Measurements from ENCODE around the gene SIRT2.
"Not testable (repeated sequence)": the region's sequence is repeated elsewhere in the genome, so short reads cannot be mapped to it uniquely, and the experiment has no call there.

Gene SIRT2

DNA sequence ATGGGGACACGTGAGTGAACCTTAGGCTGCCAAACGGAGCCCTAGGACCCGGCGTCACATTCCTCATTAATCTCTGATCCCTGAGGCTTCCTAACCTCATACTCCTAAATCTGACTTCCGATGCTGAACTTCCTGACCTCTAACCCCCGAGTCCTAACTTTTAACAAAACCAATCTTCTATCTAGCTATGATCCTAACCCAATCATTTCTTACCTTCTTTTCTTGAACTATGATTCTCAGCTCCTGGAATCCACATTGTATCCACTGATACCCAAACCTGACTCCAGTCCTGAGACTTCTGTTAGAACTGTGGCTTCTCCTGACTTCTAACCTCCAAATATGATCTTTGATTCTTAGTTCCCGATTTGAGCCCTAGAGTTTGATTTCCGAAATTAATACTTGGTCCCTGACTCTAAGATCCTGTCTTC is 798 bp upstream of the SIRT2 start:
- H3K9me3 Mint-ChIP-seq, result no peaks in the 10 kb centered on the region
- H3K4me3 Mint-ChIP-seq, result peak overlapping the region; percentile 91 to 96
- peaks cover 36 to 42% of the 10 kb centered on the region in 2 donors for H3K4me1 Mint-ChIP-seq (ENCODE audit: low read depth in 2 of 2)
- no peak for ATAC-seq (replicated peaks)
- H3K27ac Mint-ChIP-seq, result peak overlapping the region; percentile 99 to 100
- DNase-seq, result no peak
- peaks cover 32% of the 10 kb centered on the region for H3K36me3 Mint-ChIP-seq (ENCODE audit: insufficient read depth)
- H3K27me3 Mint-ChIP-seq, result no peaks in the 10 kb centered on the region

DNA sequence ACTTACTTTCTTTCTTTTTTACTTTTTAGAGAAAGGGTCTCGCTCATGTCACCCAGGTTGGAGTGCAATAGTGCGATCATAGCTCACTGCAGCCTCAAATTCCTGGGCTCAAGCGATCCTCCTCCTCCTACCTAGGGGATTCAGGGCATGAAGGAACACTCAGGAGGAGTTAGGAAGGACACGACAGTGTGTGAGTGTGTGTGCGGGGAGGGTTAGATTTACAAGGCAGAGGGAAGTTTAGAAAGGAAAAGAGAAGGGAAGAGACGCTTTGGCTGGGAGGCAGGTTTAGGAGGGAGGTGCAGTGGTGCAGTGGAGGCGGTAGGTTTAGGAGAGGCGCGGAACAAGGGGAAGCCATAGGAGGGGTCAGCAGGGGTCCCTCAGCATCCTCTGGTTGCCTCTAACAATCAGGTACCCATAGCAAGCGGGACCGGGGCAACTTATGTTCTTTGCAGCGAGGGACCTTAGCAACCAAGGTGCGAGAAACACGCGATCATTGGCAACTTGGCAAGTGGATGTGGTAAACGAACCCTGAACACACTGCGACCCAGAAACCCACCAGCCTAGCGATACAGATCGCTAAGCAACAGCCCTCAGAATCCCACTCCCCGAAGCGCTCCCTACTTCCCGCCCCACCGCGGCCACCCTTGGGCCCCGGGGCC is 501 bp downstream of the SIRT2 start:
- no peaks in the 10 kb centered on the region for H3K9me3 Mint-ChIP-seq
- no peaks in the 10 kb centered on the region for H3K27me3 Mint-ChIP-seq
- peak in 1 of 3 experiments; percentile 75 for DNase-seq
- peak overlapping the region; percentile 99 to 100 for H3K27ac Mint-ChIP-seq
- peaks cover 28% of the 10 kb centered on the region for H3K36me3 Mint-ChIP-seq (ENCODE audit: insufficient read depth)
- H3K4me1 Mint-ChIP-seq (ENCODE audit: low read depth in 2 of 2), result peaks cover 36 to 41% of the 10 kb centered on the region in 2 donors
- ATAC-seq (replicated peaks), result peak; percentile 53
- H3K4me3 Mint-ChIP-seq, result peak overlapping the region; percentile 91 to 96

DNA sequence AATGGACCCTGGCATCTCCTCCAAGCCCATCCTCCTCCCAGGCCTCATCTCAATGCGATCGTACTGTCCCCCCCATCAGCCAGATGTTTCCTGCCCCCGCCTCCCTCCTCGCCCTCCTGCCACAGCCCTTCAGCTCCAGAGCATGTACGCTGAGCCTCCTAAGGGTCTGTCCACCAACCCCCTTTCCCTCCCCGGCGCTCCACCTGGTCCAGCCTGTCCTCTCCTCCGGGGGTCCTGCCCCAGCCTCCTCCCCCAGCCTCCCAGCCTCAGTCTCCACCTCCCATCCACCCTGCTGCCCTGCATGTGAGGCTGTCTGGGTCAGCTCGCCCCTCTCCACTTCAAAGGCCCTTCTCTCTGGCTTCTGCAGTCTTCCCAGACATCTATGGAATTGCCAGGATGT is 4.5 kb downstream of the SIRT2 start:
- Mint-ChIP-seq H3K9me3 (no peaks in the 10 kb centered on the region), H3K27ac (peak overlapping the region; percentile 13 to 74), H3K4me3 (no peak overlapping the region), H3K4me1 (ENCODE audit: low read depth in 2 of 2) (peaks cover 27 to 28% of the 10 kb centered on the region in 2 donors), H3K36me3 (ENCODE audit: insufficient read depth) (peaks cover 45% of the 10 kb centered on the region), H3K27me3 (no peaks in the 10 kb centered on the region)
- DNase-seq (no peak), ATAC-seq (replicated peaks) (no peak)

DNA sequence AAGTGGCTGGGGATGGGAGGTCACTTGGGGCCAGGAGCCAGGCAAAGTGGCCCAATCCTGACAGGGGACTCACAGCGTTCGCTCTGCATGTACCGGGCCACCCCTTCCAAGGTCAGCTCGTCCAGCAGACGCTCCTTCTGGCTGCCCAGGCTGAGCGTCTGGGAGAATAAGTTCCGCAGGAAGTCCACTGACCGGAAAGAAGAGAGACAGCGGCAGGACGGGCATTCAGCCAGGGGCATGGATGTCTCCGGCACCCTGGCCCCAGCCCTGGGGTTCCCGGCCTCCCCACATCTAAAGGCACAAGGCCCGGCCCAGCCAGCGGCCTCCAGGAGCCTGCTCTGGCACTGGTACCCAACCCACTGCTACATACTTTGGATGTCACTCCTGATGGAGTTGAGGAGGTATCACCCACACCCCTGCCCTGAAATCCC is 6.1 kb downstream of the SIRT2 start:
- no peaks in the 10 kb centered on the region for H3K27me3 Mint-ChIP-seq
- ATAC-seq (replicated peaks), result no peak
- peaks cover 19 to 21% of the 10 kb centered on the region in 2 donors for H3K4me1 Mint-ChIP-seq (ENCODE audit: low read depth in 2 of 2)
- no peak for DNase-seq
- H3K9me3 Mint-ChIP-seq, result no peaks in the 10 kb centered on the region
- H3K36me3 Mint-ChIP-seq (ENCODE audit: insufficient read depth), result peaks cover 42% of the 10 kb centered on the region
- H3K4me3 Mint-ChIP-seq, result no peak overlapping the region
- H3K27ac Mint-ChIP-seq, result peak overlapping the region in 1 of 2 donors; percentile 59

DNA sequence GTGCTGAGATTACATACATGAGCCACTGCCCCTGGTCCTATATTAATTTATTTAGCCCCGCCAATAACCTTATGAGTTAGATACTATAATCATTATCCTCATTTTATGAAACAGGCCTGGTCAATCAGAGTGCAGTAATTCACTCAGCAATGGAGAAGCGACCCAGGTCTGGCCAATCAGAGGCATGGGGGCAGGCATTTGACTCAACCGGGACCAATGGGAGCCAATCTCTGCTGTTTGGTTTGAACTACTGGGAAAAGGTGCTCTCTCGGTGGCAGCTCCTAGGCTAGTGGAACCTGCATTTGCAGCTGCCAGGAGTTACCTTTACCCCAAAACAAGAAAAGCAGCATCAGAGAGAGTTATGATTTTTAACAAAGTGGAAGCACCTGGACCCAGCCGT is 6.6 kb downstream of the SIRT2 start:
- Mint-ChIP-seq H3K27me3 (no peaks in the 10 kb centered on the region), H3K4me3 (no peak overlapping the region), H3K4me1 (ENCODE audit: low read depth in 2 of 2) (peaks cover 15 to 16% of the 10 kb centered on the region in 2 donors), H3K9me3 (no peaks in the 10 kb centered on the region), H3K27ac (peak overlapping the region in 1 of 2 donors; percentile 59), H3K36me3 (ENCODE audit: insufficient read depth) (peaks cover 46% of the 10 kb centered on the region)
- no peak for ATAC-seq (replicated peaks)
- no peak for DNase-seq

DNA sequence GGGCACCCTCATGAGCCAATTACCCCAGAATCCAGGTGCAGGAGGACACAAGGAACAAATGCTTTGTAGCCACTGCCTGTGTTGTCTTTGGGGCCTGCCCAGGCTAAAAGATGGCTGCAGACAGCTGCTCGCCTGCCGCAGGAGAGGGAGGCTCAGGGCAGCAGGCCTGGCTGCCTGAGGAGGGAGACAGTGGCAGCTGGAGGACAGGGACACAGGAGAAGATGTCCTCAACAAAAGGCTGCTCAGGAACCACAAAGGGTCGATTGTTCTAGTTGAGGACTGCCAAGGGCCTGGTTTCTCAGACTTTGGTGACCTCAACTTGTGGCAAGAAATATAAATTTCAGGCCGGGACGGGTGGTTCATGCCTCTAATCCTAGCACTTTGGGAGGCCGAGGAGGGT is 7.6 kb downstream of the SIRT2 start:
- Mint-ChIP-seq H3K4me1 (ENCODE audit: low read depth in 2 of 2) (peaks cover 8 to 12% of the 10 kb centered on the region in 2 donors), H3K27ac (no peak overlapping the region), H3K27me3 (no peaks in the 10 kb centered on the region), H3K9me3 (no peaks in the 10 kb centered on the region), H3K4me3 (no peak overlapping the region), H3K36me3 (ENCODE audit: insufficient read depth) (peaks cover 52% of the 10 kb centered on the region)
- ATAC-seq (replicated peaks) (no peak), DNase-seq (no peak)

DNA sequence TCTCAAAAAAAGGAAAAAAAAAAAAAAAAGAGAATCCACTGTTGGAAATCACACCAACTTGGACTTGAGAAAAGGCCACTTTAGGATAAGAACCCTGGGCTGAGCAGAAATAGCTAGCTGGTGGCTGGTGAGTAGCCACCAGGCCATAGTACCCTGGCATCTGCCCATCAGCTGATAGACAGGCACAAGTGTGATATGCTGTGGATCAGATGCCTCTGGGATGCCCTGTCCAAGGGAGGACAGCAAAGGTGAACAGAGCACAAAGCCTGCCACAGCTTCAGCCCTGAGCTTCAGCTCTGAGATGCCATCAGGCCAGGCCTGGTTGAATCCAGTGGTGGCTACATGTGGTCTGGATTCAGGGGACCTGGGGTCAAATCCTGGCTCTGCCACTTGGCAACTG is 8.7 kb downstream of the SIRT2 start:
- ATAC-seq (replicated peaks), result no peak
- peak overlapping the region in 1 of 2 donors; percentile 4 for H3K27ac Mint-ChIP-seq
- H3K4me1 Mint-ChIP-seq (ENCODE audit: low read depth in 2 of 2), result peaks cover 5 to 10% of the 10 kb centered on the region in 2 donors

DNA sequence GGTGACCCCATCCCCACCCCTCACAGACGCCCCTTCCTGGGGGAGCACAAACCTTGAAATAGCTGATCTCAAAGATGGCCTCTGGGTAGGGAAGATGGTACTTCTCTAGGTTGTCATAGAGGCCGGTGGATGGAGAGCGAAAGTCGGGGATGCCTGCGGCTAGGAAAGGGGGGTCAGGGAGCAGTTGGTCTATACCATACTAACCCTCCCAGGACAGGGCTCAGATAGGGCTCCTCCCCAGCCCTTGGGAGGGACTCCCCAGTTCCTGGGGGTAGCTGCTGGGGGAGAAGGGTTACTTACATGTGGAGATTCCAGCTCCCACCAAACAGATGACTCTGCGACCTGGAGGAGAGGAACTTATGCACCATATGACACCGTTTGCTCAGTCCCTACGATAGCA is 9.6 kb downstream of the SIRT2 start:
- H3K27me3 Mint-ChIP-seq, result no peaks in the 10 kb centered on the region
- ATAC-seq (replicated peaks) (no peak), DNase-seq (no peak)
- peaks cover 61% of the 10 kb centered on the region for H3K36me3 Mint-ChIP-seq (ENCODE audit: insufficient read depth)
- H3K27ac Mint-ChIP-seq, result no peak overlapping the region
- H3K4me3 Mint-ChIP-seq, result no peak overlapping the region
- H3K9me3 Mint-ChIP-seq, result no peaks in the 10 kb centered on the region
- peaks cover 4 to 5% of the 10 kb centered on the region in 2 donors for H3K4me1 Mint-ChIP-seq (ENCODE audit: low read depth in 2 of 2)

More for the DNA sequence above, 8.7 kb downstream of the SIRT2 start:
- no peaks in the 10 kb centered on the region for H3K9me3 Mint-ChIP-seq
- peaks cover 56% of the 10 kb centered on the region for H3K36me3 Mint-ChIP-seq (ENCODE audit: insufficient read depth)
- no peak for DNase-seq
- H3K4me3 Mint-ChIP-seq, result no peak overlapping the region
- no peaks in the 10 kb centered on the region for H3K27me3 Mint-ChIP-seq

DNA sequence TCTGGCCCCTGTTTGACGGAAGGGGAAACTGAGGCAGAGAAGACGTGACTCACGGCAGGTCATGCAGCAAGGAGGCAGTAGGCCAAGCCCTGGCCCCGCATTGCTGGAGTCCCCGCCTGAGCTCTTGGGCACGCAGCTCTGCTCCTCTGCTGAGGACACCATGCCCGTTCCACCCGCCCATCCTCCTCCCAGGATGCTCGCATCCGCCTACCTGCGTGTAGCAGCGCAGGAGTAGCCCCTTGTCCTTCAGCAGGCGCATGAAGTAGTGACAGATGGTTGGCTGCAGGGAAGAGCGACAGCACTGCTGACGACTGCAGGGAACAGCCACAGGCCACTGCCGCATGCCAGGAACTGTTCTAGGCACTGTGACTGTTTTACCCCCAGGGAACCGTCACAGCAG is 10.5 kb downstream of the SIRT2 start:
- ATAC-seq (replicated peaks) (no peak), DNase-seq (no peak)
- Mint-ChIP-seq H3K27me3 (no peaks in the 10 kb centered on the region), H3K27ac (no peak overlapping the region), H3K4me1 (ENCODE audit: low read depth in 2 of 2) (peaks cover 0 to 2% of the 10 kb centered on the region in 2 donors), H3K4me3 (no peak overlapping the region), H3K9me3 (no peaks in the 10 kb centered on the region), H3K36me3 (ENCODE audit: insufficient read depth) (peaks cover 60% of the 10 kb centered on the region)

DNA sequence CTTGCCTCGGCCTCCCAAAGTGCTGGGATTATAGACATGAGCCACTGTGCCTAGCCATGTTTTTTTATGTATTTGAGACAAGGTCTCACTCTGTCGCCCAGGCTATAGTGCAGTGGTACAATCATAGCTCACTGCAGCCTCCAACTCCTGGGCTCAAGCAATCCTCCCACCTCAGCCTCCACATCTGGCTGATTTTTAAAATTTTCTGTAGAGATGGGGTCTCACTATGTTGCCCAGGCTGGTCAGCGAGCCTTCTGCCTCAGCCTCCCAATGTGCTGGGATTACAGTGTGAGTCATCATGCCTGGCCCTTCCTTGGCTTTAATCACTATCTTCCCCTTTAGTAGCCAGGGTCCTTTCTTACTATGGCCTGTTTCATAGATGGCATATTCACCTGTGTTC is 14.7 kb downstream of the SIRT2 start:
- not testable (repeated sequence) for H3K27me3 Mint-ChIP-seq; H3K4me3 Mint-ChIP-seq; H3K4me1 Mint-ChIP-seq (ENCODE audit: low read depth in 2 of 2); H3K9me3 Mint-ChIP-seq; DNase-seq; ATAC-seq (replicated peaks)
- Mint-ChIP-seq H3K27ac (peak overlapping the region in 1 of 2 donors; percentile 73), H3K36me3 (ENCODE audit: insufficient read depth) (peaks cover 62% of the 10 kb centered on the region)

DNA sequence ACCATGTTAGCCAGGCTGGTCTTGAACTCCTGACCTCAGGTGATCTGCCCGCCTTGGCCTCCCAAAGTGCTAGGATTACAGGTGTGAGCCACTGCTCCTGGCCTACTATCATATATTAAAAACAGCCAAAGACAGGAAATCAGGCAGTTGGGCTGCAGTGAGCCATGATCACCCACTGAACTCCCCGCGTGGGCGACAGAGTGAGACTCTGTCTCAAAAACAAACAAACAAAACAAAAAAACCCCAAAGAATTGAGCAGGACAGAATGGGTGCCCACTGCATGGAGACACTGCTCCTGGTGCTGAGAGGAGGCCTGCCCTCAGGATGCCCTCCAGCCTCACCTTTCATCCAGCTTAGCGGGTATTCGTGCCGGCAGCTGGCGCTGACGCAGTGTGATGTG is 16.1 kb downstream of the SIRT2 start:
- Mint-ChIP-seq H3K4me3 (no peak overlapping the region), H3K27ac (peak overlapping the region in 1 of 2 donors; percentile 78), H3K36me3 (ENCODE audit: insufficient read depth) (peaks cover 58% of the 10 kb centered on the region), H3K9me3 (no peaks in the 10 kb centered on the region), H3K4me1 (ENCODE audit: low read depth in 2 of 2) (peaks cover 8 to 18% of the 10 kb centered on the region in 2 donors), H3K27me3 (no peaks in the 10 kb centered on the region)
- no peak for ATAC-seq (replicated peaks)
- DNase-seq, result no peak

DNA sequence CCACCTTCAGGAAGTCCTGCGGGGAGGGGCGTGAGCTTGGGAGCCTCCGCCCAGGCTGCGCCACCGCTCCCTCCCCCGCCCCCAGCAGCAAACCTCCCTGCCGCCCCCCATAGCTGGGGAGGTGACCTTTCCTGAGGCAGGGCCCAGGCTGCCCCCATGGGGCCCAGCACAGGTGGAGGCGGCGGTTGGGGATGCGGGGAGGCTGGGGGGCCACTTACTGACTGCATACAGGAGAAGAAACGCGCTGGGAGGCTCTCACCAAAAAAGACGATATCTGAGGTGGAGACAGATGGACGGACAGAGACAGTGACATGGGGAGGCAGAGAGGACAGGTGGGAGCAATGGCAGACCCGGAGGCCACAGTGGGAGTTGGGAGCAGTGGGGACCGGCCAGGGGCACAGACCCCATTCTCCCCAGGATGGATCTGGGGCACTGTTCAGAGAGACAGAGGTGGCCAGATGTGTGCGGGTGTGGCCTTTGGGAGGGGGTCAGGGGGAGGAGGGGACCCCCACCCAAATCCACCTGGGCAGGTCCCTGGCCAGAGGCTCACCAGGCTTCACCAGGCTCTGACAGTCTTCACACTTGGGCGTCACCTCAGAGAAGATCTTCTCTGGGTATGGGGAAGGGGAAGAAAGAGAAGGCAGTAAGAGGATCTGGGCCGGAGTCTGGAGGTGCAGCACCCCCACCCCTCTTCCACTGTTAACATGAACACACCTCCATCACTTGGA is 18.4 kb downstream of the SIRT2 start:
- H3K27me3 Mint-ChIP-seq, result no peaks in the 10 kb centered on the region
- peaks cover 24 to 34% of the 10 kb centered on the region in 2 donors for H3K4me1 Mint-ChIP-seq (ENCODE audit: low read depth in 2 of 2)
- DNase-seq, result no peak
- ATAC-seq (replicated peaks), result no peak
- H3K4me3 Mint-ChIP-seq, result peak overlapping the region in 1 of 2 donors; percentile 41
- no peaks in the 10 kb centered on the region for H3K9me3 Mint-ChIP-seq
- peaks cover 58% of the 10 kb centered on the region for H3K36me3 Mint-ChIP-seq (ENCODE audit: insufficient read depth)
- peak overlapping the region; percentile 77 to 91 for H3K27ac Mint-ChIP-seq

DNA sequence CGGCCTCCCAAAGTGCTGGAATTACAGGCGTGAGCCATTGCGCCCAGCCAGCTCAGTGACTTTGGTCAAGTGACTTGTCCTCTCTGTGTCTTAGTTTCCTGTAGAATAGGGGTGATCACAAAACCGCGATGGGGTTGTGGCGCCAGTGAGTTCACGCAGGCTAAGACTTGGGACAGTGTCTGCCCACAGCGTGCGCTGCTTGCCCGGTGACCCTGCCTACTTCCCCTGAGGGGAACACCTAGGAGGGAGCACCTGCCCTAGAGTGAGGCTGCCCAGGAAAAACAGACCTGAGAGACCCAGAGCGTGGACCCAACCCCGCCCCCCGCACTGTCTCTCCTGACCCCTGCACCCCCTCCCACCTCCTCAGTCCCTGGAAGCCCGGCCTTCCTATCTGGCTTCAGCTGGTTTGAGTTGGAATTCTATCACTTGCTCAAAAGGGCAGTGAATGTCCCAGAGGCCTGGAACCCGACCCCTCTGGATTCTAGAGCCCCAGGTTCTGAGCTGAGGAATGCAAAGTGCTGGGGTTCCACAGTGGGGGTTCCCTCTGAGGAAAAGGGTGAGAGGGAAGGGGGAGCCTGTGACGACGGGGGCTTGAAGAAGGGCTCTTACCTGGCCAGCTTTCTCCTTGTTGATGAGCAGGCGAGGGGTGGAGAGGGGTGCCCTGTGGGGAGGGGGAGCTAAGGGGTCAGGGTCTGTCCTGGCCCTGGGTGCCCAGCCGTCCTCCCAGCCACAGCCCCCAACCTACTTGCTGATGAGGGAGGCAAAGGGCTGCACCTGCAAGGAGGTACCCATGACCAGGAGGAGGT is 19.1 kb downstream of the SIRT2 start:
- Mint-ChIP-seq H3K4me1 (ENCODE audit: low read depth in 2 of 2) (peaks cover 24 to 35% of the 10 kb centered on the region in 2 donors), H3K36me3 (ENCODE audit: insufficient read depth) (peaks cover 54% of the 10 kb centered on the region), H3K27ac (peak overlapping the region; percentile 81 to 91), H3K9me3 (no peaks in the 10 kb centered on the region), H3K27me3 (no peaks in the 10 kb centered on the region), H3K4me3 (peak overlapping the region; percentile 37 to 44)
- DNase-seq (no peak), ATAC-seq (replicated peaks) (no peak)

Measured in effector memory CD8-positive, alpha-beta T cell (primary cell).